Endothelial cell of umbilical vein (primary cell): Measurements from ENCODE around the gene AKAP1. TPM values are rescaled to one million over a fixed set of nuclear protein-coding genes. Genes with fewer than 3 reads are reported as not detected.

Source experiments
- BruUV-seq: library from RNA; stranded (reverse); fragments of 400-500 nt; replicated peaks from 2 replicates; lab custom pipeline; 2021; lab: Mats Ljungman, UMichigan
- CTCF ChIA-PET: fragments of 300-600, 350-600 bp; sonication (Branson Sonifier 250); formaldehyde crosslinking; loops from one replicate; lab custom pipeline; 2021; ENCODE audit warnings: antibody characterized with exemption, inconsistent platforms; lab: Charles Lee
- POLR2A ChIA-PET: fragments of 300-600, 350-600 bp; sonication (Branson Sonifier 250); formaldehyde crosslinking; loops from one replicate; lab custom pipeline; 2021; ENCODE audit warnings: antibody characterized with exemption, inconsistent platforms; lab: Charles Lee
- DNase-seq: peaks from one replicate; pipeline ENCODE4 v3.0.0-alpha.2; 2011; ENCODE audit warnings: low read depth, low spot score
- FAIRE-seq: peaks from 2 replicates; lab custom pipeline; 2011; peaks lifted over from hg19 to GRCh38; lab: Jason Lieb, UNC
- H2AFZ ChIP-seq: 2 replicates; pipeline ENCODE4 v1.6.0; 2012; ENCODE audit warnings: low read depth, low read length, control low read depth, inconsistent platforms
- H3K27ac ChIP-seq: 2 replicates; pipeline ENCODE4 v1.5.1; 2011; ENCODE audit warnings: low read depth, mild to moderate bottlenecking, control low read depth, low read length, moderate library complexity; ENCODE audit not compliant: insufficient read depth
- H3K27me3 ChIP-seq, 2 experiments: 2 replicates each; pipeline versions ENCODE4 v1.6.0 to v1.6.1; 2011; ENCODE audit warnings: low read length in 2 of 2, mixed read lengths in 1 of 2; ENCODE audit not compliant: control insufficient read depth in 2 of 2, insufficient read depth in 2 of 2
- H3K36me3 ChIP-seq, 2 experiments: 2 replicates in 1 of 2; 3 replicates in 1 of 2; pipeline ENCODE4 v1.5.1; 2011; ENCODE audit warnings: low read length in 2 of 2, mild to moderate bottlenecking in 1 of 2, moderate library complexity in 1 of 2; ENCODE audit not compliant: control insufficient read depth in 2 of 2, insufficient read depth in 2 of 2; ENCODE audit errors: extremely low read depth in 1 of 2
- H3K4me1 ChIP-seq: 3 replicates; pipeline ENCODE4 v1.5.1; 2011; ENCODE audit warnings: mild to moderate bottlenecking, low read length; ENCODE audit not compliant: control insufficient read depth, insufficient read depth; ENCODE audit errors: extremely low read depth
- H3K4me2 ChIP-seq: 2 replicates; pipeline ENCODE4 v1.6.1; 2011; ENCODE audit warnings: low read length, control low read depth, mixed read lengths; ENCODE audit not compliant: insufficient read depth
- H3K4me3 ChIP-seq, 3 experiments: fragments of 200-600 bp in 1 of 3; sonication (generic), shearing (Covaris generic) in 1 of 3; replicated peaks in 1 of 3; 2 replicates each; pipeline ENCODE4 v1.5.1; 2011 to 2016; ENCODE audit warnings: control low read depth in 3 of 3, low read length in 3 of 3, mild to moderate bottlenecking in 2 of 3, inconsistent platforms in 1 of 3, low read depth in 1 of 3, moderate library complexity in 1 of 3; ENCODE audit not compliant: insufficient read depth in 1 of 3
- H3K79me2 ChIP-seq: 2 replicates; pipeline ENCODE4 v1.6.0; 2012; ENCODE audit warnings: low read length, inconsistent platforms; ENCODE audit not compliant: control insufficient read depth, insufficient read depth
- H3K9ac ChIP-seq: replicated peaks from 2 replicates; pipeline ENCODE3; 2011; ENCODE audit warnings: low read length, control low read depth; ENCODE audit not compliant: insufficient read depth; ENCODE audit errors: extremely low read depth
- H3K9me1 ChIP-seq: replicated peaks from 3 replicates; pipeline ENCODE4 v1.6.0; 2011; ENCODE audit warnings: mild to moderate bottlenecking, low read length; ENCODE audit not compliant: control insufficient read depth, insufficient read depth; ENCODE audit errors: extremely low read depth
- H3K9me3 ChIP-seq: replicated peaks from 2 replicates; pipeline ENCODE4 v1.5.1; 2012; ENCODE audit warnings: low read length, inconsistent platforms; ENCODE audit not compliant: control insufficient read depth, insufficient read depth
- H4K20me1 ChIP-seq: replicated peaks from 2 replicates; pipeline ENCODE3; 2011; ENCODE audit warnings: mild to moderate bottlenecking, low read length; ENCODE audit not compliant: control insufficient read depth, insufficient read depth; ENCODE audit errors: extremely low read depth
- EZH2 ChIP-seq: IDR thresholded peaks from 2 replicates; pipeline ENCODE4 v1.6.1; 2012; ENCODE audit warnings: borderline replicate concordance, low read depth, mild to moderate bottlenecking, moderate library complexity, low read length, inconsistent platforms; ENCODE audit not compliant: severe bottlenecking
- FOS ChIP-seq: IDR thresholded peaks from 2 replicates; pipeline ENCODE4 v1.6.1; 2011; ENCODE audit warnings: mild to moderate bottlenecking, low read length, moderate library complexity, borderline replicate concordance; ENCODE audit not compliant: insufficient read depth
- GATA2 ChIP-seq: IDR thresholded peaks from 2 replicates; pipeline ENCODE4 v1.7.0; 2011; ENCODE audit warnings: low read depth, mild to moderate bottlenecking, moderate library complexity, mixed read lengths, low read length; ENCODE audit not compliant: insufficient read length, insufficient read depth
- JUN ChIP-seq: IDR thresholded peaks from 2 replicates; pipeline ENCODE4 v1.6.1; 2011; ENCODE audit warnings: borderline replicate concordance, low read depth; ENCODE audit not compliant: insufficient read length, insufficient read depth
- MYC ChIP-seq: IDR thresholded peaks from one replicate; pipeline ENCODE4 v1.6.1; 2011; ENCODE audit warnings: mild to moderate bottlenecking, low read depth, low read length
- POLR2A ChIP-seq: IDR thresholded peaks from 2 replicates; pipeline ENCODE4 v1.6.1; 2012; ENCODE audit warnings: low read depth, mild to moderate bottlenecking, control low read depth, low read length
- POLR2AphosphoS5 ChIP-seq: IDR thresholded peaks from 2 replicates; pipeline ENCODE4 v1.6.1; 2012; ENCODE audit warnings: low read depth, mild to moderate bottlenecking, control low read depth, low read length, moderate library complexity; ENCODE audit not compliant: insufficient read depth
- dilution Hi-C: fragments of 300-500 bp; cut with MboI; formaldehyde crosslinking; loops from one replicate; pipeline ENCODE4 v1.15.0; 2019; ENCODE audit warnings: low sequenced_read_pairs; ENCODE audit not compliant: extremely low pct_ligation_motif_present
- intact Hi-C: fragments of 100-400 bp; cut with micrococcal nuclease; formaldehyde crosslinking; loops from one replicate; pipeline ENCODE4 v1.10.0; 2022
- polyA plus RNA-seq, 4 experiments: library from polyadenylated mRNA; depleted of rRNA in 3 of 4; stranded (reverse) in 3 of 4; unstranded in 1 of 4; fragments of >200 nt; gene quantifications; 2 replicates each; pipeline versions ENCODE4 v1.2.1 to v1.2.3, GENCODE V29; 2011 to 2012; ENCODE audit warnings: missing spikeins in 1 of 4
- total RNA-seq: library from RNA; stranded (reverse); gene quantifications from 2 replicates; pipeline ENCODE4 v1.2.3, GENCODE V29; 2021
- TF ChIP-seq, protein P1 (sequence below), 2 donors: IDR thresholded peaks; 1 replicate in 1 of 2; 2 replicates in 1 of 2; pipeline ENCODE4 v1.5.1; 2011; ENCODE audit warnings: low read length in 2 of 2, mild to moderate bottlenecking in 2 of 2, moderate library complexity in 2 of 2, control low read depth in 1 of 2, inconsistent platforms in 1 of 2, low read depth in 1 of 2; ENCODE audit not compliant: insufficient read depth in 1 of 2; ENCODE audit errors: extremely low read depth in 1 of 2
- TF ChIP-seq, protein P2 (sequence below): IDR thresholded peaks from 2 replicates; pipeline ENCODE4 v1.6.1; 2011; ENCODE audit not compliant: insufficient read depth, insufficient read length

AKAP1 gene
- total and polyA plus RNA-seq, 2 donors (not counting 3 experiments of a cell fraction or from before 2014, with no cell fraction given), result 20.9 to 27.7 TPM

DNA sequence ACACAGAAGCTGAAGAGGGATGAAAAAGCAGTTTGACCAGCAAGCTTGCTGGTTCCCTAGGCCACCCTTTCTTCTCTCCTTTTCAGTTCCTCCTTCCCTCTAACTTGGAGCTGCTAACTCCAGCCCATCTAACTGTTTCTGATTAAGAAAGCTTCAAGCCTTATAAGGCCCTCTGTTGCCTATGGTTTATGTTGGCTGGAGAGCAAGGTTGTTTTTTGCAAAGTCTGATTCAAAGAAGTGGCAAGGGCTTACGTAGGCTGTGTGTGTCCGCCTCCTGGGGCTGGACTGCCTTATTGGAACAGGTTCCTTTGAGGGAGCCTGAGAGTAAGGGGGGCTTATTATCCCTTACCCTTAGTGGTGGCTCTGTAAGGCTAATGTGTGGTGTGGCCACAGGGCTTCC lies 7.1 kb downstream of the AKAP1 start:
- Histone ChIP-seq H3K36me3 (no peaks in the 10 kb centered on the region), H4K20me1 (no peaks in the 10 kb centered on the region), H3K9ac (no peak overlapping the region), H3K9me3 (no peaks in the 10 kb centered on the region), H3K27me3 (no peaks in the 10 kb centered on the region), H3K27ac (no peak overlapping the region), H2AFZ (no peak overlapping the region), H3K4me3 (no peak overlapping the region), H3K79me2 (peaks cover 43% of the 10 kb centered on the region), H3K4me1 (no peaks in the 10 kb centered on the region), H3K9me1 (no peaks in the 10 kb centered on the region), H3K4me2 (no peak overlapping the region)
- no TSS peak for BruUV-seq
- ChIA-PET CTCF (interaction anchor here (1.0 kb wide), 1 partner anchor 14 kb away, joined by 4 read pairs; no protein-coding TSS in a partner anchor), POLR2A (no interaction called here)
- no peak for TF ChIP-seq POLR2A
- no peak for TF ChIP-seq GATA2
- TF ChIP-seq, protein P1, sequence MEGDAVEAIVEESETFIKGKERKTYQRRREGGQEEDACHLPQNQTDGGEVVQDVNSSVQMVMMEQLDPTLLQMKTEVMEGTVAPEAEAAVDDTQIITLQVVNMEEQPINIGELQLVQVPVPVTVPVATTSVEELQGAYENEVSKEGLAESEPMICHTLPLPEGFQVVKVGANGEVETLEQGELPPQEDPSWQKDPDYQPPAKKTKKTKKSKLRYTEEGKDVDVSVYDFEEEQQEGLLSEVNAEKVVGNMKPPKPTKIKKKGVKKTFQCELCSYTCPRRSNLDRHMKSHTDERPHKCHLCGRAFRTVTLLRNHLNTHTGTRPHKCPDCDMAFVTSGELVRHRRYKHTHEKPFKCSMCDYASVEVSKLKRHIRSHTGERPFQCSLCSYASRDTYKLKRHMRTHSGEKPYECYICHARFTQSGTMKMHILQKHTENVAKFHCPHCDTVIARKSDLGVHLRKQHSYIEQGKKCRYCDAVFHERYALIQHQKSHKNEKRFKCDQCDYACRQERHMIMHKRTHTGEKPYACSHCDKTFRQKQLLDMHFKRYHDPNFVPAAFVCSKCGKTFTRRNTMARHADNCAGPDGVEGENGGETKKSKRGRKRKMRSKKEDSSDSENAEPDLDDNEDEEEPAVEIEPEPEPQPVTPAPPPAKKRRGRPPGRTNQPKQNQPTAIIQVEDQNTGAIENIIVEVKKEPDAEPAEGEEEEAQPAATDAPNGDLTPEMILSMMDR (IDR thresholded peaks at IDR 0.05; ENCODE audit: extremely low read depth in 1 of 2, insufficient read depth in 1 of 2, low read depth in 1 of 2, low read length in 2 of 2), result no peak
- TF ChIP-seq, protein P2, sequence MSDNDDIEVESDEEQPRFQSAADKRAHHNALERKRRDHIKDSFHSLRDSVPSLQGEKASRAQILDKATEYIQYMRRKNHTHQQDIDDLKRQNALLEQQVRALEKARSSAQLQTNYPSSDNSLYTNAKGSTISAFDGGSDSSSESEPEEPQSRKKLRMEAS, result no peak
- TF ChIP-seq FOS, result no peak
- no peak for TF ChIP-seq MYC
- TF ChIP-seq EZH2, result no peak
- no peak for TF ChIP-seq POLR2AphosphoS5
- TF ChIP-seq JUN, result no peak
- dilution Hi-C loops (no loop called here), intact Hi-C loops (no loop called here)
- FAIRE-seq (no peak), DNase-seq (no peak)
